IMR-90 (cell line): ENCODE results near the gene MSH2. TPM values are rescaled to one million over a fixed set of nuclear protein-coding genes. Genes with fewer than 3 reads are reported as not detected.

ENCODE experiments used
- ATAC-seq: fragments of 200-7000 bp; cut with Tn5 transposase; 2 replicates; pipeline ENCODE4 v1.9.1; 2020; ENCODE audit warnings: low read depth, mild to moderate bottlenecking, moderate library complexity
- BruUV-seq: library from RNA; stranded (reverse); fragments of 400-500 nt; replicated peaks from 2 replicates; lab custom pipeline; 2021; lab: Mats Ljungman, UMichigan
- CTCF ChIA-PET: fragments of 300-600 bp; formaldehyde crosslinking; extraction: SDS; loops from one replicate; lab custom pipeline; 2021; ENCODE audit warnings: antibody characterized with exemption; lab: Yijun Ruan, JAX
- POLR2A ChIA-PET: fragments of 300-600 bp; sonication (Branson Sonifier 250); formaldehyde crosslinking; loops from one replicate; lab custom pipeline; 2022; ENCODE audit warnings: antibody characterized with exemption; ENCODE audit not compliant: unreplicated experiment; lab: Charles Lee
- DNase-seq: peaks from one replicate; pipeline ENCODE4 v3.0.0; 2013
- H2AFZ ChIP-seq: replicated peaks from 2 replicates; pipeline ENCODE3; 2013; ENCODE audit warnings: low read length, mild to moderate bottlenecking; ENCODE audit not compliant: poor library complexity
- H2AK5ac ChIP-seq: 2 replicates; pipeline ENCODE4 v1.6.1; 2013; ENCODE audit warnings: low read depth, low read length, inconsistent platforms
- H2AK9ac ChIP-seq: replicated peaks from 2 replicates; pipeline ENCODE3; 2013; ENCODE audit warnings: mild to moderate bottlenecking, low read depth, low read length, moderate library complexity; ENCODE audit not compliant: poor library complexity
- H2BK120ac ChIP-seq: 2 replicates; pipeline ENCODE4 v1.6.1; 2013; ENCODE audit warnings: low read depth, low read length, inconsistent platforms
- H2BK15ac ChIP-seq: 3 replicates; pipeline ENCODE4 v1.6.1; 2013; ENCODE audit warnings: low read depth, low read length, inconsistent platforms
- H2BK20ac ChIP-seq: 2 replicates; pipeline ENCODE4 v1.6.1; 2013; ENCODE audit warnings: low read depth, mild to moderate bottlenecking, inconsistent platforms, low read length, moderate library complexity
- H2BK5ac ChIP-seq: 2 replicates; pipeline ENCODE4 v1.6.1; 2013; ENCODE audit warnings: mild to moderate bottlenecking, low read depth, low read length, inconsistent platforms; ENCODE audit not compliant: poor library complexity, severe bottlenecking
- H3K14ac ChIP-seq: replicated peaks from 2 replicates; pipeline ENCODE4 v1.6.1; 2013; ENCODE audit warnings: low read depth, low read length, inconsistent platforms
- H3K18ac ChIP-seq: 2 replicates; pipeline ENCODE4 v1.6.1; 2013; ENCODE audit warnings: low read depth, low read length, control low read depth
- H3K23ac ChIP-seq: 2 replicates; pipeline ENCODE4 v1.6.1; 2013; ENCODE audit warnings: low read depth, low read length, inconsistent platforms
- H3K27ac ChIP-seq: 2 replicates; pipeline ENCODE4 v1.5.1; 2013; ENCODE audit warnings: mild to moderate bottlenecking, control low read depth, low read length; ENCODE audit not compliant: insufficient read depth
- H3K27me3 ChIP-seq: 2 replicates; pipeline ENCODE4 v1.6.1; 2013; ENCODE audit warnings: low read length; ENCODE audit not compliant: control insufficient read depth, insufficient read depth
- H3K36me3 ChIP-seq: 2 replicates; pipeline ENCODE4 v1.6.1; 2013; ENCODE audit warnings: low read length, mixed read lengths; ENCODE audit not compliant: control insufficient read depth, insufficient read depth
- H3K4ac ChIP-seq: 2 replicates; pipeline ENCODE4 v1.6.1; 2013; ENCODE audit warnings: low read depth, low read length, inconsistent platforms
- H3K4me1 ChIP-seq: 2 replicates; pipeline ENCODE4 v1.6.1; 2013; ENCODE audit warnings: low read length, mixed read lengths; ENCODE audit not compliant: control insufficient read depth, insufficient read depth
- H3K4me2 ChIP-seq: 2 replicates; pipeline ENCODE4 v1.6.1; 2013; ENCODE audit warnings: low read depth, mild to moderate bottlenecking, control low read depth, low read length, moderate library complexity
- H3K4me3 ChIP-seq: 2 replicates; pipeline ENCODE4 v1.5.1; 2013; ENCODE audit warnings: low read depth, mild to moderate bottlenecking, control low read depth, low read length, moderate library complexity; ENCODE audit not compliant: insufficient read depth
- H3K56ac ChIP-seq: 2 replicates; pipeline ENCODE4 v1.6.1; 2013; ENCODE audit warnings: low read length, inconsistent platforms; ENCODE audit not compliant: insufficient read depth; ENCODE audit errors: extremely low read depth
- H3K79me1 ChIP-seq, 2 experiments: 2 replicates each; pipeline ENCODE4 v1.6.1; 2013; ENCODE audit warnings: low read length in 2 of 2, inconsistent platforms in 1 of 2, low read depth in 1 of 2
- H3K9ac ChIP-seq: 2 replicates; pipeline ENCODE4 v1.6.1; 2013; ENCODE audit warnings: low read depth, low read length, control low read depth
- H3K9me1 ChIP-seq: 2 replicates; pipeline ENCODE4 v1.6.1; 2013; ENCODE audit warnings: low read length, inconsistent platforms; ENCODE audit not compliant: insufficient read depth
- H3K9me3 ChIP-seq: 2 replicates; pipeline ENCODE4 v1.6.1; 2013; ENCODE audit warnings: low read length; ENCODE audit not compliant: control insufficient read depth, insufficient read depth
- H4K20me1 ChIP-seq: 2 replicates; pipeline ENCODE4 v1.6.1; 2013; ENCODE audit warnings: low read length, inconsistent platforms; ENCODE audit not compliant: insufficient read depth
- H4K5ac ChIP-seq: 2 replicates; pipeline ENCODE4 v1.6.1; 2013; ENCODE audit warnings: mild to moderate bottlenecking, low read depth, low read length, control low read depth
- H4K8ac ChIP-seq, 2 experiments: 2 replicates each; pipeline ENCODE4 v1.6.1; 2013; ENCODE audit warnings: low read depth in 2 of 2, low read length in 2 of 2, control low read depth in 1 of 2, inconsistent platforms in 1 of 2
- H4K91ac ChIP-seq: 2 replicates; pipeline ENCODE4 v1.6.1; 2013; ENCODE audit warnings: low read depth, low read length, inconsistent platforms; ENCODE audit not compliant: insufficient read depth
- CHD1 ChIP-seq: IDR thresholded peaks from 2 replicates; pipeline ENCODE4 v1.6.1; 2012; ENCODE audit warnings: low read depth, low read length, improper control_type of control experiment
- RFX5 ChIP-seq: IDR thresholded peaks from 2 replicates; pipeline ENCODE4 v1.8.0; 2012; ENCODE audit warnings: low read depth, mild to moderate bottlenecking, low read length, moderate library complexity
- SMC3 ChIP-seq: fragments of 150-350 bp; IDR thresholded peaks from 2 replicates; pipeline ENCODE4 v1.6.1; 2016; ENCODE audit warnings: low read depth, mild to moderate bottlenecking, antibody characterized with exemption, low read length, moderate library complexity
- WGBS, 2 experiments: methylation state at CpG; one replicate each; pipeline versions ENCODE4 v1.1.5 to v1.1.7; 2013; ENCODE audit warnings: missing lambda C conversion rate in 2 of 2; ENCODE audit not compliant: insufficient read length in 1 of 2; ENCODE audit errors: extremely low coverage in 2 of 2; 5-methylcytosine and 5-hydroxymethylcytosine counted together
- dilution Hi-C: fragments of 300-500 bp; cut with HindIII; formaldehyde crosslinking; loops from one replicate; pipeline ENCODE4 v1.14.3; 2018; ENCODE audit warnings: low sequenced_read_pairs; ENCODE audit not compliant: unreplicated experiment
- in situ Hi-C: fragments of 300-500 bp; cut with MboI; formaldehyde crosslinking; loops from 3 replicates; pipeline ENCODE4 v1.14.3; 2019; ENCODE audit warnings: low sequenced_read_pairs, inconsistent platforms, mixed read lengths
- intact Hi-C: fragments of 100-400 bp; cut with micrococcal nuclease; formaldehyde crosslinking; loops from 2 replicates; pipeline ENCODE4 v1.10.0; 2022
- polyA plus RNA-seq, 3 experiments: library from polyadenylated mRNA; depleted of rRNA; stranded (reverse); fragments of >200 nt; gene quantifications; 2 replicates each; pipeline ENCODE4 v1.2.3, GENCODE V29; 2012; ENCODE audit warnings: low replicate concordance in 1 of 3
- total RNA-seq: library from RNA; depleted of rRNA; stranded (reverse); fragments of >200 nt; gene quantifications from 2 replicates; pipeline ENCODE4 v1.2.3, GENCODE V29; 2012
- TF ChIP-seq, protein P1 (sequence below): fragments of 150-350 bp; IDR thresholded peaks from 2 replicates; pipeline ENCODE4 v1.6.1; 2016; ENCODE audit warnings: low read depth, mild to moderate bottlenecking, low read length, moderate library complexity, borderline replicate concordance

Gene MSH2
- total and polyA plus RNA-seq, 2 of the 4 experiments (the other 2 are of a cell fraction) = 13.8 to 22.6 TPM

DNA sequence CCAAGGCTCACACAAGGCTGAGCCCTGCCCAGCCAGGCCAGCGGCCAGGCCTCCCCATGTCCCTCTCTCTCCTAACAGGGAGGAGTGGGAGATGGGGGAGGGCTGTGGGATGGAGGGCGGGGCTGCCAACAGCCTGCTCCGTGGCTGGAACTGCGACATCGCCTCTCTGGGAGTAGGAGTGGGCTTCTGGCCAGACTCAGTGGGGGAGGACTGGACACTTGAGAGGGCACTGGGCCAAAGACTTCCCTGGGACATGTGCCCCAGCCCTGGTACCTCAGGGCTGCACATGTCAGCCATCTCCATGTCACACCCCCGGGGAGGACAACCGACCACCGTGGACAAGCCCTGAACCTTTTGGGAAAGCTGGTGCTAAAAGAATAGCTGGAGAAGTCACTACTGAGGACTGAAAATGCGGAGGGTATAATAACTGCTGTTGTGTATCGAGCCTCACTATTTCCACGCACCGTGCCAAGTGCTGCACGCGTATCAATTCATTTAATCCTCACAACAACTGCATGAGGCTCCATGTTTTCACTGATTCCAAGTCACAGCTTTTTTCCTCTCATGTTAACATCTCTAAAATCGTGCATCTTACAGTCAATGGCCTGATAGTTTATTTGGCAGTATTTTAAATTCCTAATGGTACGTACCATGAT, 127.3 kb downstream of the MSH2 start:
- WGBS, 2 experiments = 32% methylated on average over 3 of the region's 16 CpGs; no CpG with 5 or more reads in 1 of the 2 experiments
- H2AK9ac ChIP-seq = no peak overlapping the region
- peaks cover 11% of the 10 kb centered on the region; the same call in 1 of the 2 replicates for H3K9me1 ChIP-seq
- H3K4me1 ChIP-seq = peaks cover 7% of the 10 kb centered on the region
- dilution Hi-C loops (no loop called here), intact Hi-C loops (no loop called here), in situ Hi-C loops (no loop called here)
- H3K14ac ChIP-seq = no peak overlapping the region
- H4K91ac ChIP-seq = no peak overlapping the region
- no peak overlapping the region for H2BK15ac ChIP-seq
- no peaks in the 10 kb centered on the region for H3K9me3 ChIP-seq
- no peak overlapping the region for H2AFZ ChIP-seq
- no peaks in the 10 kb centered on the region for H4K20me1 ChIP-seq
- TF ChIP-seq SMC3 (no peak), CHD1 (no peak), RFX5 (no peak)
- TF ChIP-seq, protein P1, sequence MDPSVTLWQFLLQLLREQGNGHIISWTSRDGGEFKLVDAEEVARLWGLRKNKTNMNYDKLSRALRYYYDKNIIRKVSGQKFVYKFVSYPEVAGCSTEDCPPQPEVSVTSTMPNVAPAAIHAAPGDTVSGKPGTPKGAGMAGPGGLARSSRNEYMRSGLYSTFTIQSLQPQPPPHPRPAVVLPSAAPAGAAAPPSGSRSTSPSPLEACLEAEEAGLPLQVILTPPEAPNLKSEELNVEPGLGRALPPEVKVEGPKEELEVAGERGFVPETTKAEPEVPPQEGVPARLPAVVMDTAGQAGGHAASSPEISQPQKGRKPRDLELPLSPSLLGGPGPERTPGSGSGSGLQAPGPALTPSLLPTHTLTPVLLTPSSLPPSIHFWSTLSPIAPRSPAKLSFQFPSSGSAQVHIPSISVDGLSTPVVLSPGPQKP = no peak
- no peak overlapping the region for H3K9ac ChIP-seq
- no peak overlapping the region for H3K4ac ChIP-seq
- ChIA-PET CTCF (no interaction called here), POLR2A (no interaction called here)
- H3K23ac ChIP-seq = no peak overlapping the region
- BruUV-seq = no TSS peak
- no peak overlapping the region for H4K8ac ChIP-seq
- H4K5ac ChIP-seq = no peak overlapping the region
- no peak overlapping the region for H2AK5ac ChIP-seq
- no peak overlapping the region for H2BK5ac ChIP-seq
- H2BK120ac ChIP-seq = no peak overlapping the region
- no peaks in the 10 kb centered on the region for H3K36me3 ChIP-seq
- H3K4me2 ChIP-seq = no peak overlapping the region
- no peak overlapping the region for H3K4me3 ChIP-seq
- ATAC-seq = no peak
- H3K27me3 ChIP-seq = peaks cover 6% of the 10 kb centered on the region
- H2BK20ac ChIP-seq = no peak overlapping the region
- no peak overlapping the region for H3K56ac ChIP-seq
- no peaks in the 10 kb centered on the region for H3K79me1 ChIP-seq
- DNase-seq = no peak
- H3K18ac ChIP-seq = no peak overlapping the region
- H3K27ac ChIP-seq = no peak overlapping the region
